D721Med (cell line): ENCODE measurements around the gene SLC12A8.

Experiments
- DNase-seq: peaks from one replicate; pipeline ENCODE4 v3.0.0; 2011; ENCODE audit warnings: low spot score; ENCODE audit not compliant: insufficient read length
- FAIRE-seq: peaks from 2 replicates; lab custom pipeline; 2011; peaks lifted over from hg19 to GRCh38; lab: Jason Lieb, UNC
- TF ChIP-seq, protein P1 (sequence below): IDR thresholded peaks from 2 replicates; pipeline ENCODE4 v1.5.1; 2012; ENCODE audit warnings: mild to moderate bottlenecking, control low read depth; ENCODE audit not compliant: insufficient read depth; ENCODE audit errors: missing control alignments

The SLC12A8 gene

DNA sequence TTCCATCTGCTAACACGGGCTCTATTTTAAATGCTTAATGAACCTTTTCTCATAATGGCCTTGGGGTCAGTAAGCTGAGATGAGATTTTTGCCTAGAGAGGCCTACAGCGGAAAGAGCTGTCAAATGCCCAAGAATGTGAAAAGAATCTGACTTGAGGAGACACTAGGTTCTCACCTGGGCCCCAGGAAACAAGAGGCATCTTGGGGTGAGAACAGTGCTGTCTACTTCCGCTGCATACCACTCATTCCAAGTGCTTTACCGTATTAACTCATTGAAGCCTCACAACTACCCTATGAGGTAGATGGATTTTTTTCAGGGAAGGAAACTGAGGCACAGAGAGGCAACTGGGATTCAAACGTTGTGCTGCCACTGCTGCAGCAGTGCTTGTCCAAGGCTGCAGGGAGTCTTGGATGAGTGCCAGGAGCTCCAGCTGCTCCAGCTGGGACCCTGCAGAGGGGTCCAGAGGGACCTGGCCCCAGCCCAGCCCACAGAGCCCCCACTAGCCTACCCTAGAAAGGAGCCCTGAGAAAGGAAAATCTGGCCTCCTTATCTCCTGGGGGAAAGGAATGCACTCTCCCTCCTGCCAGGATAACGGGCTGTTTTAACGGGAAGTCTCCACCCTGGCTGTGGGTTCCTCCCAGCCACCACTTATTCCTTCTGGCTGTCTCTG lies 68.4 kb downstream of the SLC12A8 start:
- no peak for FAIRE-seq
- no peak for DNase-seq
- TF ChIP-seq, protein P1, sequence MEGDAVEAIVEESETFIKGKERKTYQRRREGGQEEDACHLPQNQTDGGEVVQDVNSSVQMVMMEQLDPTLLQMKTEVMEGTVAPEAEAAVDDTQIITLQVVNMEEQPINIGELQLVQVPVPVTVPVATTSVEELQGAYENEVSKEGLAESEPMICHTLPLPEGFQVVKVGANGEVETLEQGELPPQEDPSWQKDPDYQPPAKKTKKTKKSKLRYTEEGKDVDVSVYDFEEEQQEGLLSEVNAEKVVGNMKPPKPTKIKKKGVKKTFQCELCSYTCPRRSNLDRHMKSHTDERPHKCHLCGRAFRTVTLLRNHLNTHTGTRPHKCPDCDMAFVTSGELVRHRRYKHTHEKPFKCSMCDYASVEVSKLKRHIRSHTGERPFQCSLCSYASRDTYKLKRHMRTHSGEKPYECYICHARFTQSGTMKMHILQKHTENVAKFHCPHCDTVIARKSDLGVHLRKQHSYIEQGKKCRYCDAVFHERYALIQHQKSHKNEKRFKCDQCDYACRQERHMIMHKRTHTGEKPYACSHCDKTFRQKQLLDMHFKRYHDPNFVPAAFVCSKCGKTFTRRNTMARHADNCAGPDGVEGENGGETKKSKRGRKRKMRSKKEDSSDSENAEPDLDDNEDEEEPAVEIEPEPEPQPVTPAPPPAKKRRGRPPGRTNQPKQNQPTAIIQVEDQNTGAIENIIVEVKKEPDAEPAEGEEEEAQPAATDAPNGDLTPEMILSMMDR: no peak

GRCh38 chr3:125143538-125143937 lies 69.0 kb downstream of the SLC12A8 start:
- TF ChIP-seq, protein P1: no peak
- no peak for DNase-seq
- no peak for FAIRE-seq

DNA sequence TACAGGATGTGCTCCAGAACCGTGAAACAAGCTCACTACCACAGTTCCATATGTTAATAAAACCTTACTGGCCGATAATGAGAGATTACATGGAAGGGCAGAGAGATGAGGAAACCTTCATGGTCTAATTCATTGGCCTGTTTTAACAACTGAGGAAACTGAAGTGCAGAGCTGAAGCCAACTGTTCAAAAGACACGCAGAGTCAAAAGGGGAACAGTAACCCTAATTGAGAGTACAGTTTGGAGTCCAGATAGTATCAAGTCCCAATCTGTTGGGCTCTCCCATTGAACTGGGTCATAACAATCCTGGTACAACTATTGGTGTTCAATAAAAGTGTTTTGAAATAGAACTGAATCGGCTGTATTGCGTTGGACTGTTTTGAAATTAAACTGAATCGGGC lies 69.6 kb downstream of the SLC12A8 start:
- no peak for FAIRE-seq

DNA sequence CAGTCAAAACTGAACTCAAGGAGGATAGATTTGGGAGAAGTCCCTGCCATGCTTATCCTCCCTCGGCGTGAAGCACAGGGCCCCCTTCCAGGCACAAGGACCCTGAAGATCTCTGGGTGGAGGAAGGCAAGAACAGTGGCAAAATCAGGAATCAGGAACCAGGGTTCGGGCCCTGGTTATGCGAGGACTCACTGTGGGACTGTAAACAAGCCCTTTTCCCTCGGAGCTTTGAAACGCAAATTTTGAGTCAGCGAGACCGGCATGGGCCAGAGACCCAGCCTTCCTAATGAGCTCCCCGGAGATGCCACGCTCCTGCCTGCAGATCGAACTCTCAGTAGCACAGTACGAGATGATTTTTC lies 70.1 kb downstream of the SLC12A8 start:
- FAIRE-seq (no peak), DNase-seq (no peak)
- TF ChIP-seq, protein P1: no peak

More for the DNA sequence above, 69.6 kb downstream of the SLC12A8 start:
- TF ChIP-seq, protein P1: no peak
- DNase-seq: no peak

DNA sequence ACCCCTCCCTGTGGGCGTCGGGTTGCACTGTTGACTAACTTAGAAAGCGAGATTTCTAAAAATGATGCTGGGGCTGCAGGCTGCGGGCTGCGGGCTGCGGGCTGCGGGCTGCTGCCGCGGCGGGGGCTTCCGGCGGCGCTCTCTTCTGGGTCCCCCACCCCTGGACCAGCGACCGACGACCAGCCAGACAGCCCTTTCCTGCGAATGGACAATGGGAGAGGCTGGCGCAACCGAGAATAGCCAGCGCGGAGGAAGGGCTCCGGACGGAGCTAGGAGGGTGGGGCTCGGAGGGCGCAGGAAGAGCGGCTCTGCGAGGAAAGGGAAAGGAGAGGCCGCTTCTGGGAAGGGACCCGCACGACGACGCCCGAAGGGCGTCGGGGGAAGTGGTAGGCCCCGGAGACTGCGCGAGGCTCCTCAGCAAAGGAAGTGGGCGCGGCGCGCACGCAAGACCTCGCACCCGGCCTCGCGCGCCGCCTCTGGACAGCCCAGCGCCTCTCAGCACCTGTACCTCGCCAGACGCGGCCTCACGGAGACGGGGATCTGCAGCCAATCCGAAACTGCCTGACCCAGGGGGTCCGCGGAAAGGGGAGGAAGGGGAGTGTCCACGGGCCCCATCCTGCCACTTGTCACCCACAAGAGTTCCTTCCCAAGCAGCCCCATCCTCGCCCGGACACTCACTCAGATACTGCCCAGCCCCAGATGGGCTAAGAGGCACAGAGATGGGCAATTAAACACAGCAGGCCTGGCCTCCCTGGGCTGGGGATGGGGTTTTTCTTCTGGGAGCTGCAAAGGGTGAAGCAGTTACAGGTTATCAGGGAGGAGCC lies 70.7 kb downstream of the SLC12A8 start:
- TF ChIP-seq, protein P1: no peak
- FAIRE-seq (no peak), DNase-seq (no peak)

DNA sequence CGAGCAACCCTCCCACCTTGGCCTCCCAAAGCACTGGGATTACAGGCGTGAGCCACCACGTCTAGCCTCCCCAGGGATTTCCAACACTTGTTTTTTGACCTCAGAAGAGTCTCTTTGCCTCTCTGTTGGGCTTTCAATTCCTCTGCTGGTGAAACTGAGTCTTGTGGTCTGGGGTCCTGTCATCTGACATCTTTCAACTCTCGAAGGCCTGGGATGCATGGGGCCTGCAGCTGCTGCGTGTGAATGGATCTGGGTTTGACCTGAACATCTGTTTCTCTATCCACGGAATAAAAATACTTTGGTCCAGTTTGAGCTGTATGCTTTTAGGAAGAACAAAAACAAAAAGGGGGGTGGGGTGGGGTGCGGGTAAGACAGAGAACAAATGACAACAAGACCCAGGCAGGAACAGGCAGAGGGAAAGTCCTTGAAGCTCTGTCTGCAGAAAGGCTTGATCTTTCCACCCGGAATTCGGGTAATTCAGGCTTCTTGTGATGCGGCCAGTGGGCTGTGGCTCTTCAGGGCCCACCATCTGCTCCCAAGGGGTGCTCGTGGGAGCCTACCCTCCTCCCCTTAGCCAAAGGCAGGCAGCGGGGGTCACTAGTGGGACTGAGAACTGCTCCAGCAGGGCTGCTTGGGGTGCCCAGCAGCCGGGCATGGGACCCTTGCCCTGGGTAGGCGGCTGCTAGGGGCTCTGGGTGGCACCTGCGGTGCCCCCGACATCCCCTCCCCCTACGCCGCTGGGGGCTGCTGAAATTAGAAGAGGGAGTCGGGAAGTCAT lies 71.5 kb downstream of the SLC12A8 start:
- FAIRE-seq (no peak), DNase-seq (no peak)
- TF ChIP-seq, protein P1: no peak
